ENCODE measurements around the gene SLC4A5. TPM values are rescaled to one million over a fixed set of nuclear protein-coding genes. Genes with fewer than 3 reads are reported as not detected.

SLC4A5 gene
- total RNA-seq, 1 donor from 2014 or later, result 0.43 TPM

DNA sequence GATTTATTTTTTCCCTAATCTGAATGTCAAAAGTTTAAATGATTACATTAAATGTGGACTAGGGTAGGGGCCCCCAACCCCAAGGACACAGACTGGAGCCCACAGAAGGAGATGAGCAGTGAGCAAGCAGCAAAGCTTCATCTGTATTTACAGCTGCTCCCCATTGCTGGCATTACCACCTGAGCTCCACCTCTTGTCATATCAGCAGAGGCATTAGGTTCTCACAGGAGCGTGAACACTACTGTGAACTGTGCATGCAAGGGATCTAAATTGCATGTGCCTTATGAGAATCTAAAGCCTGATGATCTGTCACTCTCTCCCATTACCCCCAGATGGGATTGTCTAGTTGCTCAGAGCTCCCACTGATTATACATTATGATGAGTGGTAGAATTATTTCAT is 168.3 kb downstream of the SLC4A5 start:
- no peak for DNase-seq (ENCODE audit: low read depth)

- DNase-seq (ENCODE audit: low read depth), result no peak
These were observed 174.5 kb downstream of the SLC4A5 start for GRCh38 chr2:74168739-74169138.

Other genes starting within 250 kb of the SLC4A5 start
- 38.8 and 51.5 TPM in 2 replicates for gene BOLA3, start 195.5 kb downstream of the SLC4A5 start, total RNA-seq
- gene MOB1A, start 164.5 kb downstream of the SLC4A5 start, total RNA-seq, result 94.5 and 96.9 TPM in 2 replicates
- gene MTHFD2, start 144.8 kb downstream of the SLC4A5 start, total RNA-seq, result 52.9 and 66.1 TPM in 2 replicates
- gene DCTN1, start 36.9 kb upstream of the SLC4A5 start, total RNA-seq, result 121 and 123 TPM in 2 replicates
- gene C2orf81, start 78.2 kb upstream of the SLC4A5 start, total RNA-seq, result 0.26 and 1.4 TPM in 2 replicates
- 7.8 TPM in 2 replicates for gene WDR54, start 78.3 kb upstream of the SLC4A5 start, total RNA-seq
- gene RTKN, start 98.5 kb upstream of the SLC4A5 start, total RNA-seq, result 43.3 and 56.6 TPM in 2 replicates
- gene INO80B, start 111.7 kb upstream of the SLC4A5 start, total RNA-seq, result 20.0 and 30.8 TPM in 2 replicates
- 68.4 and 75.4 TPM in 2 replicates for gene WBP1, start 115.0 kb upstream of the SLC4A5 start, total RNA-seq
- 56.1 and 67.0 TPM in 2 replicates for gene MOGS, start 122.0 kb upstream of the SLC4A5 start, total RNA-seq
- gene MRPL53, start 129.3 kb upstream of the SLC4A5 start, total RNA-seq, result 19.7 and 21.6 TPM in 2 replicates
- 10.6 and 13.3 TPM in 2 replicates for gene CCDC142, start 139.6 kb upstream of the SLC4A5 start, total RNA-seq
- gene TTC31, start 139.7 kb upstream of the SLC4A5 start, total RNA-seq, result 16.3 and 18.9 TPM in 2 replicates
- gene LBX2, start 156.2 kb upstream of the SLC4A5 start, total RNA-seq, result 0.68 and 1.5 TPM in 2 replicates
- 31.3 and 33.9 TPM in 2 replicates for gene PCGF1, start 164.3 kb upstream of the SLC4A5 start, total RNA-seq
- gene TLX2, start 171.0 kb upstream of the SLC4A5 start, total RNA-seq, result 0.13 TPM in 1 of 2 replicates, not detected in the other
- not detected in 2 replicates for gene DQX1, start 182.8 kb upstream of the SLC4A5 start, total RNA-seq
- gene AUP1, start 186.3 kb upstream of the SLC4A5 start, total RNA-seq, result 111 and 125 TPM in 2 replicates
- 33.8 and 41.9 TPM in 2 replicates for gene HTRA2, start 186.5 kb upstream of the SLC4A5 start, total RNA-seq
- 3.4 and 5.7 TPM in 2 replicates for gene LOXL3, start 210.5 kb upstream of the SLC4A5 start, total RNA-seq
- 9.5 and 10.5 TPM in 2 replicates for gene DOK1, start 211.3 kb upstream of the SLC4A5 start, total RNA-seq